Measurements from ENCODE around the gene KCNE4. TPM values are rescaled to one million over a fixed set of nuclear protein-coding genes. Genes with fewer than 3 reads are reported as not detected.

Gene KCNE4
- total RNA-seq, 4 donors from 2014 or later: 9.8 to 52.8 (median 25.4) TPM

GRCh38 chr2:223072826-223073225 lies 20.8 kb downstream of the KCNE4 start:
- Histone ChIP-seq H3K4me1 (no peaks in the 10 kb centered on the region), H3K27me3 (no peaks in the 10 kb centered on the region), H3K4me3 (no peak overlapping the region), H3K9me3 (no peaks in the 10 kb centered on the region), H3K27ac (no peak overlapping the region), H3K36me3 (no peaks in the 10 kb centered on the region)
- intact Hi-C loops (cut with DNase I; ENCODE audit: low total_unique reads): no loop called here
- no peak for DNase-seq
- TF ChIP-seq CTCF (IDR thresholded peaks at IDR 0.05) (no peak), POLR2A (IDR thresholded peaks at IDR 0.05) (no peak)

DNA sequence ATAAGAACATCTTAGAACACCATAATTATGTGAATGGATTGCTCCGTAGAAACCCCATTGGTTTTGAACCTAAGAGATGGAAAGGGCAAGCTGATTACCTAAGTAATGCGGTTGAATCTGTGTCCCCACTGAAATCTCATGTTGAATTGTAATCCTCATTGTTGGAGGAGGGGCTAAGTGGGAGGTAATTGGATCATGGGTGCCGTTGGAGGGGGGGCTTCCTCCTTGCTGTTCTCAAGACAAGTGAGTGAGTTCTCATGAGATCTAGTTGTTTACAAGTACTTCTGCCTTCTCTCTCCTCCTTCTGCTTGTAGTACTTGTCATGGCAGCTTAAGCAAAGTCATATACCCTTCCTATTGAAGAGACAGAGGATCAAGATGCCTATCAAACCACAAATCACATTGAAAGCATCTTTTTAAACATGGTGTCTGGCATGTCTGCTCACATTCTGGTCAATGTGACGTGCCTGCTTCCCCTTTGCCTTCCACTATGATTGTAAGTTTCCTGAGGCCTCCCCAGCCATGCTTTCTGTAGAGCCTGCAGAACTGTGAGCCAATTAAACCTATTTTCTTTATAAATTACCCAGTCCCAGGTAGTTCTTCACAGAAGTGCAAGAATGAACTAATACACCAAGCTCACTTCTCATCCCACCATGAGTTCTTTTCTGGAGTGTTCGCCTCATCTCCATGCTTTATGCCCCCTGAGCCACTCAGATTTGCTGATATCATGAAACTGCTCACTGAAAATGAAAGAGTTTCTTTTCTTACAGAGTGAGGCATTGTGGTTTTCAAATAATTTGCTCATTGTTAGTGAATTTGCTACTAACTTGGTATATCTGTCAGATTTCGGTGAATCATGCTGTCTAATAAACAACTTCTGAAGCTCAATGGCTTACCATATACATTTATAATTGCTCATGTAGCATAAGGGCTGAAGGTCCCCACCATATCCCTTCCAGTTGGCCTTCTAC lies 23.6 kb downstream of the KCNE4 start:
- Histone ChIP-seq H3K9me3 (no peaks in the 10 kb centered on the region), H3K4me3 (no peak overlapping the region), H3K36me3 (no peaks in the 10 kb centered on the region), H3K27me3 (no peaks in the 10 kb centered on the region), H3K27ac (no peak overlapping the region), H3K4me1 (no peaks in the 10 kb centered on the region)
- no peak for DNase-seq
- TF ChIP-seq CTCF (IDR thresholded peaks at IDR 0.05): no peak
- intact Hi-C loops (cut with DNase I; ENCODE audit: low total_unique reads): no loop called here

GRCh38 chr2:223076573-223076972 lies 24.6 kb downstream of the KCNE4 start:
- Histone ChIP-seq H3K4me3 (no peak overlapping the region), H3K27ac (no peak overlapping the region), H3K27me3 (no peaks in the 10 kb centered on the region), H3K36me3 (no peaks in the 10 kb centered on the region), H3K4me1 (no peaks in the 10 kb centered on the region), H3K9me3 (no peaks in the 10 kb centered on the region)
- no peak for DNase-seq
- intact Hi-C loops (cut with DNase I; ENCODE audit: low total_unique reads): no loop called here
- TF ChIP-seq CTCF (IDR thresholded peaks at IDR 0.05) (no peak), POLR2A (IDR thresholded peaks at IDR 0.05) (no peak)

DNA sequence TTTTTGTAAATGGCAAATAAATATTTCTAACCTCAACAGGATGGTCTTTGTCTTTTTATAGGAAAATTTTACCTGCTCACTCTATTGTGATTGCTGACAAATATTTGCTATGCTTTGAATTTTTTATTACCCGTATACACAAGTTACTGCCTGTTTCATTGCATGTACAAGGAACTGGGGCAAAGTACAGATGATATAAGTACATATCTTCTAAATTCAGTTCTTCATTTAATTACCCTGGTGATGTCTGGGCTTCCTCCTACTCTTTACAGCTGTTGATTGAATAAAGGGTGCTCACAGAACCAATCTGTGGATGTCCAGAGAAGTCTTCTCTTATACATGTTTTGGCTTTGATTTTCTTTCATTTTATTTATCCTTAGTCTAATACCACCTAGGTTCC lies 26.5 kb downstream of the KCNE4 start:
- H3K4me1 ChIP-seq: no peaks in the 10 kb centered on the region
- DNase-seq: no peak
- H3K9me3 ChIP-seq: no peaks in the 10 kb centered on the region
- H3K4me3 ChIP-seq: no peak overlapping the region
- H3K27ac ChIP-seq: no peak overlapping the region
- intact Hi-C loops (cut with DNase I; ENCODE audit: low total_unique reads): no loop called here
- TF ChIP-seq POLR2A (IDR thresholded peaks at IDR 0.05) (no peak), CTCF (IDR thresholded peaks at IDR 0.05) (no peak)
- no peaks in the 10 kb centered on the region for H3K36me3 ChIP-seq
- H3K27me3 ChIP-seq: no peaks in the 10 kb centered on the region

- H3K27ac ChIP-seq: no peak overlapping the region
- TF ChIP-seq CTCF (IDR thresholded peaks at IDR 0.05): no peak
- TF ChIP-seq POLR2A (IDR thresholded peaks at IDR 0.05): no peak
- DNase-seq: no peak
- intact Hi-C loops (cut with DNase I; ENCODE audit: low total_unique reads): no loop called here
- no peaks in the 10 kb centered on the region for H3K9me3 ChIP-seq
- no peaks in the 10 kb centered on the region for H3K4me1 ChIP-seq
- no peaks in the 10 kb centered on the region for H3K36me3 ChIP-seq
- H3K4me3 ChIP-seq: no peak overlapping the region
- no peaks in the 10 kb centered on the region for H3K27me3 ChIP-seq
These were observed 27.4 kb downstream of the KCNE4 start for GRCh38 chr2:223079378-223079777.
